Fibroblast of skin of abdomen (primary cell): Measurements from ENCODE around the gene DHRS2.
A peak's percentile ranks its signal among the peaks of the same experiment; 100 is the strongest.

Experiments used
- DNase-seq: peaks from one replicate; pipeline ENCODE4 v3.0.0-alpha.2; 2013

The DHRS2 gene

GRCh38 chr14:23613242-23614070, 22.7 kb upstream of the DHRS2 start:
- DNase-seq = no peak

GRCh38 chr14:23614395-23614828, 21.8 kb upstream of the DHRS2 start:
- DNase-seq = no peak

- no peak for DNase-seq
Observed at GRCh38 chr14:23615856-23616255, 20.3 kb upstream of the DHRS2 start.

- DNase-seq = no peak
Observed at GRCh38 chr14:23617539-23617938, 18.6 kb upstream of the DHRS2 start.

- no peak for DNase-seq
Observed at GRCh38 chr14:23618415-23618988, 17.7 kb upstream of the DHRS2 start.

- DNase-seq = no peak
Observed at GRCh38 chr14:23620177-23620702, 15.9 kb upstream of the DHRS2 start.

GRCh38 chr14:23621204-23621931, 14.8 kb upstream of the DHRS2 start:
- no peak for DNase-seq

GRCh38 chr14:23621932-23622730, 14.0 kb upstream of the DHRS2 start:
- no peak for DNase-seq

- DNase-seq = no peak
Observed at GRCh38 chr14:23622990-23623389, 13.2 kb upstream of the DHRS2 start.

- no peak for DNase-seq
Observed at GRCh38 chr14:23623962-23624361, 12.2 kb upstream of the DHRS2 start.

GRCh38 chr14:23624830-23625404, 11.2 kb upstream of the DHRS2 start:
- no peak for DNase-seq

- no peak for DNase-seq
Observed at GRCh38 chr14:23626946-23627345, 9.2 kb upstream of the DHRS2 start.

GRCh38 chr14:23627961-23628360, 8.2 kb upstream of the DHRS2 start:
- no peak for DNase-seq

- DNase-seq = no peak
Observed at GRCh38 chr14:23629204-23629603, 7.0 kb upstream of the DHRS2 start.

- no peak for DNase-seq
Observed at GRCh38 chr14:23629832-23630396, 6.2 kb upstream of the DHRS2 start.

- no peak for DNase-seq
Observed at GRCh38 chr14:23630687-23631086, 5.5 kb upstream of the DHRS2 start.

- no peak for DNase-seq
Observed at GRCh38 chr14:23631234-23631633, 4.9 kb upstream of the DHRS2 start.

- peak; percentile 75 for DNase-seq
Observed at GRCh38 chr14:23631702-23632460, 4.3 kb upstream of the DHRS2 start.

- DNase-seq = no peak
Observed at GRCh38 chr14:23632461-23633159, 3.6 kb upstream of the DHRS2 start.

- no peak for DNase-seq
Observed at GRCh38 chr14:23633160-23633701, 2.9 kb upstream of the DHRS2 start.
